Vagina (tissue), 2 donors: ENCODE measurements around the gene PHTF1. TPM values are rescaled to one million over a fixed set of nuclear protein-coding genes. Genes with fewer than 3 reads are reported as not detected.
"Not testable (repeated sequence)": the region's sequence is repeated elsewhere in the genome, so short reads cannot be mapped to it uniquely, and the experiment has no call there.

Experiments used
- DNase-seq, 2 donors: peaks; one replicate each; pipeline ENCODE4 v3.0.0-alpha.2; 2017; ENCODE audit errors: extremely low spot score in 2 of 2
- H3K27ac ChIP-seq: fragments of 200-600 bp; sonication (generic); one replicate; pipeline ENCODE4 v1.5.1; 2019
- H3K27me3 ChIP-seq: fragments of 200-600 bp; sonication (generic); one replicate; pipeline ENCODE4 v1.5.1; 2019
- H3K36me3 ChIP-seq, 2 donors: fragments of 200-600 bp; sonication (generic); one replicate each; pipeline ENCODE4 v1.5.1; 2017 to 2019
- H3K4me1 ChIP-seq: fragments of 200-600 bp; sonication (generic); one replicate; pipeline ENCODE4 v1.5.1; 2019
- H3K4me3 ChIP-seq, 2 donors: fragments of 200-600 bp; sonication (generic); 1 replicate in 1 of 2; 2 replicates in 1 of 2; pipeline ENCODE4 v1.5.1; 2016 to 2019
- H3K9me3 ChIP-seq: fragments of 200-600 bp; sonication (generic); one replicate; pipeline ENCODE4 v1.5.1; 2019
- POLR2A ChIP-seq, 2 donors: fragments of 450-650 bp; IDR thresholded peaks; one replicate each; pipeline ENCODE4 v1.6.1; 2017; ENCODE audit warnings: antibody characterized with exemption in 2 of 2, mild to moderate bottlenecking in 2 of 2, moderate library complexity in 2 of 2
- POLR2AphosphoS5 ChIP-seq, 2 donors: sonication (generic); formaldehyde crosslinking; IDR thresholded peaks; one replicate each; pipeline ENCODE4 v1.9.0; 2017; ENCODE audit warnings: antibody characterized with exemption in 2 of 2, mild to moderate bottlenecking in 2 of 2, low read depth in 1 of 2; ENCODE audit not compliant: insufficient read depth in 1 of 2
- intact Hi-C: fragments of 100-400 bp; cut with DNase I; formaldehyde crosslinking; loops from one replicate; pipeline ENCODE4 v1.15.1; 2023
- total RNA-seq: library from RNA; depleted of rRNA; stranded (reverse); fragments of >200 nt; gene quantifications from one replicate; pipeline ENCODE4 v1.2.3, GENCODE V29; 2016
- TF ChIP-seq, protein P1 (sequence below), 3 experiments: fragments of 450-650 bp in 2 of 3; fragments of 200-600 bp in 1 of 3; sonication (generic) in 1 of 3; IDR thresholded peaks; one replicate each; pipeline ENCODE4 v1.5.1; 2017 to 2019; ENCODE audit warnings: antibody characterized with exemption in 3 of 3, mild to moderate bottlenecking in 2 of 3, moderate library complexity in 2 of 3

The PHTF1 gene
- total RNA-seq, 1 donor from 2014 or later: 4.7 TPM

DNA sequence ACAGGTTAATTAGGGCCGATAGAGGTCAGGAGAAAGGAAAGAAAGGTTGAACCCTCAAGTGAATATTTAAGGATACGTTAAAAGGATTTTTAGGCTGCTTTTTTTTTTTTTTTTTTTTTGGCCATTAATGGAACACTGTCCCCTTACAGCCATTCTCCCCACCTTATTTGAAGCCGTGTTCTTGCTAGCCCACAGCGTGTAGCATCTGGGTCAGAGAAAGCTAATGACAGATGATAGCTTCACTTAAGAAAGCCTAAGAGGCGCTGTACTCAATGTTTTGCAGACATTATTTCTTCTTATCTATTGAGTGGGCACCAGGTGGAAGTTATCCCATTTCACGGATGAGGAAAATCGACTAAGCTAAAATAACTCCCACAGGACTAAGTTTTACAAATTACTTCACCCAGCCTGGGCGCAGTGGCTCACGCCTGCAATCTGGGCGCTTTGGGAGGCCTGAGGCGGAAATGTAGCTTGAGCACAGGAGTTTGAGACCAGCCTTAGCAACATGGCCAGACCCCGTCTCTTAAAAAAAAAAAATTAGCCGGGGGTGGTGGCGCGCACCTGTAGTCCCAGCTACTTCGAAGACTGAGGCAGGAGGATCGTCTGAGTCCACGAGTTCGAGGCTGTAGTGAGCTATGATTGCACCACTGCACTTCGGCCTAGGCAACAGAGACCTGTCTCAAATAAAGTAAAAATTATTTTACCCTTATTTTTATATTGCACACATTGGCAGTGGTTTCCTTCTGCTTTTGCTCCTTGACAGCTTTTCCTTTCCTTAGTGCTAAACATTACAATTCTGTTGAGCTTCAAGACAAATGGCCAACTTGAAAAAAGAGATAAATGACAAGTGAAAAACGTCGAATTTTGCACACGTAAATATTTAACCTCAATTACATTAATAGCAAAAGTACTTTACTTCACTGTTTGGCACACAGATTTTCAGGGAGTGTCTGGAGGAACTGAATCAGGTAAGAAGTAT is 1.1 kb upstream of the PHTF1 start:
- peak overlapping the region; percentile 94 for H3K27ac ChIP-seq
- TF ChIP-seq POLR2AphosphoS5 (IDR thresholded peaks at IDR 0.05; ENCODE audit: insufficient read depth in 1 of 2, low read depth in 1 of 2): no peak
- TF ChIP-seq, protein P1, sequence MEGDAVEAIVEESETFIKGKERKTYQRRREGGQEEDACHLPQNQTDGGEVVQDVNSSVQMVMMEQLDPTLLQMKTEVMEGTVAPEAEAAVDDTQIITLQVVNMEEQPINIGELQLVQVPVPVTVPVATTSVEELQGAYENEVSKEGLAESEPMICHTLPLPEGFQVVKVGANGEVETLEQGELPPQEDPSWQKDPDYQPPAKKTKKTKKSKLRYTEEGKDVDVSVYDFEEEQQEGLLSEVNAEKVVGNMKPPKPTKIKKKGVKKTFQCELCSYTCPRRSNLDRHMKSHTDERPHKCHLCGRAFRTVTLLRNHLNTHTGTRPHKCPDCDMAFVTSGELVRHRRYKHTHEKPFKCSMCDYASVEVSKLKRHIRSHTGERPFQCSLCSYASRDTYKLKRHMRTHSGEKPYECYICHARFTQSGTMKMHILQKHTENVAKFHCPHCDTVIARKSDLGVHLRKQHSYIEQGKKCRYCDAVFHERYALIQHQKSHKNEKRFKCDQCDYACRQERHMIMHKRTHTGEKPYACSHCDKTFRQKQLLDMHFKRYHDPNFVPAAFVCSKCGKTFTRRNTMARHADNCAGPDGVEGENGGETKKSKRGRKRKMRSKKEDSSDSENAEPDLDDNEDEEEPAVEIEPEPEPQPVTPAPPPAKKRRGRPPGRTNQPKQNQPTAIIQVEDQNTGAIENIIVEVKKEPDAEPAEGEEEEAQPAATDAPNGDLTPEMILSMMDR (IDR thresholded peaks at IDR 0.05): no peak
- no peak for TF ChIP-seq POLR2A (IDR thresholded peaks at IDR 0.05)
- peaks cover 23% of the 10 kb centered on the region for H3K4me1 ChIP-seq
- H3K4me3 ChIP-seq: peak overlapping the region; percentile 65 to 93
- intact Hi-C loops: no loop called here
- no peaks in the 10 kb centered on the region for H3K27me3 ChIP-seq
- no peaks in the 10 kb centered on the region for H3K36me3 ChIP-seq
- no peak for DNase-seq
- no peaks in the 10 kb centered on the region for H3K9me3 ChIP-seq

DNA sequence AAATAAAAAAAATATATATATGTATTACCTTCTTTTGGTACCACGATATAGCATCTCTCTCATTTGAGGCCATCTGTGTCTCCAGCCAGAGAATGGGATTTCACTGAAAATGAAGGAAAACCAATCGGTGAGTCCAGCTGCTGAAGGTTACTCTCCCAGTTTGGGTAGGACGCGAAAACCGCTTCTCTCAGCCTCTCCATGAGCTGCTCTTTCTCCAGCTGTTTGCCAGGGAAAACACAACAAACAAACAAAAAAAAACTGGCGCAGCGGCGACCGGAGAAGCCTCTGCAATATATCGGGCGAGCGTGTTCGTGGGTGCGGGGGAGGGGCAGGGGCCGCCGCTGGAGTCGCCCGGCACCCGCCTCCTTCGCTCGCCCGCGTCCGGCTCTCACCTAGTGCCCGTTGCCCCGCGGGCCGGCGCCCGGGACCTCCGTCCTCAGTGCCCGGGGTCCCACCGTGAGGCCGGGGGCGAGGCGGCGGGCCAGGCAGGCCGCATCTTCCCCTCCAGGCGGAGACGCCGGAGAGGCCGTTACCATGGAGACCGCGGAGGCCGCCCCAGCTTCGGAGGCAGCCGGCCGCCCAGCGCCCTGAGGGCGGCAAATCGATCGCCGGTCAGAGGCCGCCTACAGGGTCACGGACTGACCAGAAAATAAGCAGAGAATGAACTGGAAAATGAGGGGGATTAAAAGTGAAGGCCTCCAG is 504 bp downstream of the PHTF1 start:
- DNase-seq: no peak
- H3K27ac ChIP-seq: peak overlapping the region; percentile 94
- no peaks in the 10 kb centered on the region for H3K9me3 ChIP-seq
- peaks cover 23% of the 10 kb centered on the region for H3K4me1 ChIP-seq
- H3K27me3 ChIP-seq: no peaks in the 10 kb centered on the region
- intact Hi-C loops: no loop called here
- H3K36me3 ChIP-seq: no peaks in the 10 kb centered on the region
- TF ChIP-seq POLR2A (IDR thresholded peaks at IDR 0.05) (no peak), POLR2AphosphoS5 (IDR thresholded peaks at IDR 0.05; ENCODE audit: insufficient read depth in 1 of 2, low read depth in 1 of 2) (no peak)
- TF ChIP-seq, protein P1 (IDR thresholded peaks at IDR 0.05): no peak
- H3K4me3 ChIP-seq: peak overlapping the region; percentile 65 to 93

DNA sequence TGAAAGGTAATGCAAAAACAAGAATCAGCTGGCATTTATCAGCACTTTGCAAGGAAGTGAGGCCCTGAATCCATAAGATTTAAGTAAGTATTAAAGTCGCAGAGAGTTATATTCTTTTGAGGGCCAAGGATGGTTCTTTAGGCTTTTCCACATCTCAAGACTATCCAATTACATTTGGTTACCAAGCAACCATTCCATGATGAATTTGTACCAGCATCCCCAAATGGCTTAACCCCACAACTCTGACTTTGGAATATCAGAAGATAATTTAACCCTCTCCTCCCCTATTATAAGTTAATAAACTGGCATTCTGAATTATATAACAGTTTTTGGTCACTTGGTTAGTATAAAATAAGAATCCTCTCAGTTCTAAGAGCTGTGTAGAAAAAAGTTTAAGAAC is 2.8 kb downstream of the PHTF1 start:
- H3K27me3 ChIP-seq: no peaks in the 10 kb centered on the region
- intact Hi-C loops: no loop called here
- no peaks in the 10 kb centered on the region for H3K9me3 ChIP-seq
- H3K36me3 ChIP-seq: no peaks in the 10 kb centered on the region
- H3K4me3 ChIP-seq: no peak overlapping the region
- TF ChIP-seq POLR2A (IDR thresholded peaks at IDR 0.05) (no peak), POLR2AphosphoS5 (IDR thresholded peaks at IDR 0.05; ENCODE audit: insufficient read depth in 1 of 2, low read depth in 1 of 2) (no peak)
- TF ChIP-seq, protein P1 (IDR thresholded peaks at IDR 0.05): no peak
- H3K27ac ChIP-seq: no peak overlapping the region
- peaks cover 14% of the 10 kb centered on the region for H3K4me1 ChIP-seq
- no peak for DNase-seq

DNA sequence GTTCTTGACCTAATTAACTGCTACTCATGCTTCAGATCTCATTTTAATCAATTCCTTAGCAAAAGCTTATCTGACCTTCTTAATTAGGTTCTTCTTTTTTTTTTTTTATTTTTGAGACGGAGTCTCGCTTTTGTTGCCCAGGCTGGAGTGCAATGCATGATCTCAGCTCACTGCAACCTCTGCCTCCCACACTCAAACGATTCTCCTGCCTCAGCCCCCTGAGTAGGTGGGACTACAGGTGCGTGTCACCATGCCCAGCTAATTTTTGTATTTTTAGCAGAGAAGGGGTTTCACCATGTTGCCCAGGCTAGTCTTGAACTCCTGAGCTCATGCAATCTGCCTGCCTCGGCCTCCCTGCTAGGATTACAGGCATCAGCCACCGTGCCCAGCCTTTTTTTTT is 6.0 kb downstream of the PHTF1 start:
- intact Hi-C loops, H3K27ac ChIP-seq, H3K9me3 ChIP-seq, H3K36me3 ChIP-seq, H3K4me1 ChIP-seq, DNase-seq, H3K4me3 ChIP-seq, H3K27me3 ChIP-seq: not testable (repeated sequence)

DNA sequence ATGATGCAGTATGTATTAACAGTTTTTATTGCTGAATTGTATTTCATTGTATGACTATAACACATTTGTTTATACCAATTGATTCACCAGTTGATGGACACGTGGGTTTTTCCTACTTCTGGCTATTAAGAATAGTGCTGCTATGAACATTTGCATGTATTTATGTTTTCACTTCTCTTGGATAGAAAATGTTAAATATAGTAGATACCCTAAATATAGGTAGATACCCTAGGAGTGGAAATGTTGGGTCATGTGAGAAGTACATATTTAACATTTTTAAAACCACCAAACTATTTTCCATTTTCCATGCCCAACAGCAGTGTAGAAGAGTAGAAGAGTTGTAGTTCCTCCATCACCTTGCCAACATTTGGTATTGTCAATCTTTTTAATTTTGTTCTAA is 7.8 kb downstream of the PHTF1 start:
- H3K4me3 ChIP-seq: no peak overlapping the region
- H3K27me3 ChIP-seq: no peaks in the 10 kb centered on the region
- no peaks in the 10 kb centered on the region for H3K4me1 ChIP-seq
- TF ChIP-seq, protein P1 (IDR thresholded peaks at IDR 0.05): no peak
- TF ChIP-seq POLR2AphosphoS5 (IDR thresholded peaks at IDR 0.05; ENCODE audit: insufficient read depth in 1 of 2, low read depth in 1 of 2) (no peak), POLR2A (IDR thresholded peaks at IDR 0.05) (no peak)
- H3K36me3 ChIP-seq: no peaks in the 10 kb centered on the region
- DNase-seq: no peak
- intact Hi-C loops: no loop called here
- H3K9me3 ChIP-seq: no peaks in the 10 kb centered on the region
- no peak overlapping the region for H3K27ac ChIP-seq
